IMR-90 (cell line): ENCODE results near the gene KIAA0232. TPM values are rescaled to one million over a fixed set of nuclear protein-coding genes. Genes with fewer than 3 reads are reported as not detected.
A peak's percentile ranks its signal among the peaks of the same experiment; 100 is the strongest.

ENCODE experiments used
- ATAC-seq: fragments of 200-7000 bp; cut with Tn5 transposase; 2 replicates; pipeline ENCODE4 v1.9.1; 2020; ENCODE audit warnings: low read depth, mild to moderate bottlenecking, moderate library complexity
- BruUV-seq: library from RNA; stranded (reverse); fragments of 400-500 nt; replicated peaks from 2 replicates; lab custom pipeline; 2021; lab: Mats Ljungman, UMichigan
- CTCF ChIA-PET: fragments of 300-600 bp; formaldehyde crosslinking; extraction: SDS; loops from one replicate; lab custom pipeline; 2021; ENCODE audit warnings: antibody characterized with exemption; lab: Yijun Ruan, JAX
- POLR2A ChIA-PET: fragments of 300-600 bp; sonication (Branson Sonifier 250); formaldehyde crosslinking; loops from one replicate; lab custom pipeline; 2022; ENCODE audit warnings: antibody characterized with exemption; ENCODE audit not compliant: unreplicated experiment; lab: Charles Lee
- DNase-seq: peaks from one replicate; pipeline ENCODE4 v3.0.0; 2013
- H2AFZ ChIP-seq: replicated peaks from 2 replicates; pipeline ENCODE3; 2013; ENCODE audit warnings: low read length, mild to moderate bottlenecking; ENCODE audit not compliant: poor library complexity
- H2AK5ac ChIP-seq: 2 replicates; pipeline ENCODE4 v1.6.1; 2013; ENCODE audit warnings: low read depth, low read length, inconsistent platforms
- H2AK9ac ChIP-seq: replicated peaks from 2 replicates; pipeline ENCODE3; 2013; ENCODE audit warnings: mild to moderate bottlenecking, low read depth, low read length, moderate library complexity; ENCODE audit not compliant: poor library complexity
- H2BK120ac ChIP-seq: 2 replicates; pipeline ENCODE4 v1.6.1; 2013; ENCODE audit warnings: low read depth, low read length, inconsistent platforms
- H2BK15ac ChIP-seq: 3 replicates; pipeline ENCODE4 v1.6.1; 2013; ENCODE audit warnings: low read depth, low read length, inconsistent platforms
- H2BK20ac ChIP-seq: 2 replicates; pipeline ENCODE4 v1.6.1; 2013; ENCODE audit warnings: low read depth, mild to moderate bottlenecking, inconsistent platforms, low read length, moderate library complexity
- H2BK5ac ChIP-seq: 2 replicates; pipeline ENCODE4 v1.6.1; 2013; ENCODE audit warnings: mild to moderate bottlenecking, low read depth, low read length, inconsistent platforms; ENCODE audit not compliant: poor library complexity, severe bottlenecking
- H3K14ac ChIP-seq: replicated peaks from 2 replicates; pipeline ENCODE4 v1.6.1; 2013; ENCODE audit warnings: low read depth, low read length, inconsistent platforms
- H3K18ac ChIP-seq: 2 replicates; pipeline ENCODE4 v1.6.1; 2013; ENCODE audit warnings: low read depth, low read length, control low read depth
- H3K23ac ChIP-seq: 2 replicates; pipeline ENCODE4 v1.6.1; 2013; ENCODE audit warnings: low read depth, low read length, inconsistent platforms
- H3K27ac ChIP-seq: 2 replicates; pipeline ENCODE4 v1.5.1; 2013; ENCODE audit warnings: mild to moderate bottlenecking, control low read depth, low read length; ENCODE audit not compliant: insufficient read depth
- H3K27me3 ChIP-seq: 2 replicates; pipeline ENCODE4 v1.6.1; 2013; ENCODE audit warnings: low read length; ENCODE audit not compliant: control insufficient read depth, insufficient read depth
- H3K36me3 ChIP-seq: 2 replicates; pipeline ENCODE4 v1.6.1; 2013; ENCODE audit warnings: low read length, mixed read lengths; ENCODE audit not compliant: control insufficient read depth, insufficient read depth
- H3K4ac ChIP-seq: 2 replicates; pipeline ENCODE4 v1.6.1; 2013; ENCODE audit warnings: low read depth, low read length, inconsistent platforms
- H3K4me1 ChIP-seq: 2 replicates; pipeline ENCODE4 v1.6.1; 2013; ENCODE audit warnings: low read length, mixed read lengths; ENCODE audit not compliant: control insufficient read depth, insufficient read depth
- H3K4me2 ChIP-seq: 2 replicates; pipeline ENCODE4 v1.6.1; 2013; ENCODE audit warnings: low read depth, mild to moderate bottlenecking, control low read depth, low read length, moderate library complexity
- H3K4me3 ChIP-seq: 2 replicates; pipeline ENCODE4 v1.5.1; 2013; ENCODE audit warnings: low read depth, mild to moderate bottlenecking, control low read depth, low read length, moderate library complexity; ENCODE audit not compliant: insufficient read depth
- H3K56ac ChIP-seq: 2 replicates; pipeline ENCODE4 v1.6.1; 2013; ENCODE audit warnings: low read length, inconsistent platforms; ENCODE audit not compliant: insufficient read depth; ENCODE audit errors: extremely low read depth
- H3K79me1 ChIP-seq, 2 experiments: 2 replicates each; pipeline ENCODE4 v1.6.1; 2013; ENCODE audit warnings: low read length in 2 of 2, inconsistent platforms in 1 of 2, low read depth in 1 of 2
- H3K9ac ChIP-seq: 2 replicates; pipeline ENCODE4 v1.6.1; 2013; ENCODE audit warnings: low read depth, low read length, control low read depth
- H3K9me1 ChIP-seq: 2 replicates; pipeline ENCODE4 v1.6.1; 2013; ENCODE audit warnings: low read length, inconsistent platforms; ENCODE audit not compliant: insufficient read depth
- H3K9me3 ChIP-seq: 2 replicates; pipeline ENCODE4 v1.6.1; 2013; ENCODE audit warnings: low read length; ENCODE audit not compliant: control insufficient read depth, insufficient read depth
- H4K20me1 ChIP-seq: 2 replicates; pipeline ENCODE4 v1.6.1; 2013; ENCODE audit warnings: low read length, inconsistent platforms; ENCODE audit not compliant: insufficient read depth
- H4K5ac ChIP-seq: 2 replicates; pipeline ENCODE4 v1.6.1; 2013; ENCODE audit warnings: mild to moderate bottlenecking, low read depth, low read length, control low read depth
- H4K8ac ChIP-seq, 2 experiments: 2 replicates each; pipeline ENCODE4 v1.6.1; 2013; ENCODE audit warnings: low read depth in 2 of 2, low read length in 2 of 2, control low read depth in 1 of 2, inconsistent platforms in 1 of 2
- H4K91ac ChIP-seq: 2 replicates; pipeline ENCODE4 v1.6.1; 2013; ENCODE audit warnings: low read depth, low read length, inconsistent platforms; ENCODE audit not compliant: insufficient read depth
- BHLHE40 ChIP-seq: fragments of 150-350 bp; IDR thresholded peaks from 2 replicates; pipeline ENCODE4 v1.6.1; 2016; ENCODE audit warnings: mild to moderate bottlenecking, low read depth, low read length
- CEBPB ChIP-seq: IDR thresholded peaks from 2 replicates; pipeline ENCODE4 v1.6.1; 2012; ENCODE audit warnings: low read depth, low read length, improper control_type of control experiment
- CHD1 ChIP-seq: IDR thresholded peaks from 2 replicates; pipeline ENCODE4 v1.6.1; 2012; ENCODE audit warnings: low read depth, low read length, improper control_type of control experiment
- CTCF ChIP-seq: conservative IDR thresholded peaks from 2 replicates; pipeline ENCODE4 v1.5.1; 2012; ENCODE audit warnings: mild to moderate bottlenecking, low read depth, low read length, improper control_type of control experiment
- MAZ ChIP-seq: IDR thresholded peaks from 2 replicates; pipeline ENCODE4 v1.6.1; 2012; ENCODE audit warnings: low read depth, mild to moderate bottlenecking, low read length, improper control_type of control experiment, moderate library complexity, borderline replicate concordance
- POLR2A ChIP-seq: IDR thresholded peaks from 2 replicates; pipeline ENCODE4 v1.6.1; 2012; ENCODE audit warnings: mild to moderate bottlenecking, low read depth, low read length
- RFX5 ChIP-seq: IDR thresholded peaks from 2 replicates; pipeline ENCODE4 v1.8.0; 2012; ENCODE audit warnings: low read depth, mild to moderate bottlenecking, low read length, moderate library complexity
- USF2 ChIP-seq: fragments of 150-350 bp; IDR thresholded peaks from 2 replicates; pipeline ENCODE4 v1.6.1; 2017; ENCODE audit warnings: mild to moderate bottlenecking, antibody characterized with exemption, low read length, low read depth
- WGBS, 2 experiments: methylation state at CpG; one replicate each; pipeline versions ENCODE4 v1.1.5 to v1.1.7; 2013; ENCODE audit warnings: missing lambda C conversion rate in 2 of 2; ENCODE audit not compliant: insufficient read length in 1 of 2; ENCODE audit errors: extremely low coverage in 2 of 2; 5-methylcytosine and 5-hydroxymethylcytosine counted together
- dilution Hi-C: fragments of 300-500 bp; cut with HindIII; formaldehyde crosslinking; loops from one replicate; pipeline ENCODE4 v1.14.3; 2018; ENCODE audit warnings: low sequenced_read_pairs; ENCODE audit not compliant: unreplicated experiment
- in situ Hi-C: fragments of 300-500 bp; cut with MboI; formaldehyde crosslinking; loops from 3 replicates; pipeline ENCODE4 v1.14.3; 2019; ENCODE audit warnings: low sequenced_read_pairs, inconsistent platforms, mixed read lengths
- intact Hi-C: fragments of 100-400 bp; cut with micrococcal nuclease; formaldehyde crosslinking; loops from 2 replicates; pipeline ENCODE4 v1.10.0; 2022
- polyA plus RNA-seq, 3 experiments: library from polyadenylated mRNA; depleted of rRNA; stranded (reverse); fragments of >200 nt; gene quantifications; 2 replicates each; pipeline ENCODE4 v1.2.3, GENCODE V29; 2012; ENCODE audit warnings: low replicate concordance in 1 of 3
- total RNA-seq: library from RNA; depleted of rRNA; stranded (reverse); fragments of >200 nt; gene quantifications from 2 replicates; pipeline ENCODE4 v1.2.3, GENCODE V29; 2012
- TF ChIP-seq, protein P1 (sequence below): fragments of 150-350 bp; IDR thresholded peaks from 2 replicates; pipeline ENCODE4 v1.6.1; 2016; ENCODE audit warnings: low read depth, mild to moderate bottlenecking, low read length, moderate library complexity, borderline replicate concordance

Gene KIAA0232
- total and polyA plus RNA-seq, 2 of the 4 experiments (the other 2 are of a cell fraction) = 6.8 to 19.5 TPM

DNA sequence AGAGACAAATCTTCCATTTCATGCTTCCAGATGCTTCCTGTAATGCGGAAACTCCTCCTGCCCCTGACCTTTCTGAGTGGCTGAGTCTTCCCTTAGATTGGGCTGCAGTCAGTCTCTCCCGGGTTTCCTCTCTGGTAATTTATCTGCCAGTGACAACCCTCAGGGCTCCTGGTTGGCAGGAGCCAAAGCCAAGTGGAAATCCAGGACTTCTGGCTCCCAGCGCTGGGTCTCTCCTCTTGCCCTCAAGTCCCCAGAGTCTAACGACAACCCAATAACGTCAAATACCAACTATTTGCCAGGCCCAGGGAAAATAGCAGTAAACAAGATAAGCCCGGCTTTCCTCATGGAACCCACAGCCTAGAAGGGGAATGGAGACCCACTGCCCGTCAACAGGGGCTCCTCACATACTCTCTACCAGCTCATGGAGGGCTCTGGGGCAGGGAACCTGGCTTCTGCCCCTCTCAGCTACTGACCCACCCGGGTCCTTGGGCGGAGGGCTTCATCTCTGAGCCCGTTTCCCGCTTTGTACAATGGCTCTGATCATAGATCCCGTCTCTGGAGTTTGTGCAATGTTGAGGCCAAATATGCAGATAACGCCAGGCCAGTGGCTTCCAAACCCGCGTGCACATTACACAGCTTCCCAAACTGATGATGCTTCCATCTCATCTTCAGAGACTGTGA lies 126.0 kb downstream of the KIAA0232 start:
- dilution Hi-C loops (no loop called here), in situ Hi-C loops (no loop called here), intact Hi-C loops (loop anchor here (2.0 kb wide), 1 partner anchor 78 kb away; no protein-coding TSS in a partner anchor)
- Histone ChIP-seq H4K20me1 (peaks cover 11% of the 10 kb centered on the region; the same call in 1 of the 2 replicates), H3K14ac (peak overlapping the region; percentile 34), H3K56ac (peak overlapping the region; percentile 52; the same call in 1 of the 2 replicates), H3K27ac (peak overlapping the region; percentile 74), H3K4ac (peak overlapping the region; percentile 76), H3K9me1 (peaks cover 10% of the 10 kb centered on the region; the same call in 1 of the 2 replicates), H2AK9ac (peak overlapping the region; percentile 63), H3K23ac (peak overlapping the region; percentile 73), H2BK120ac (no peak overlapping the region), H3K9ac (peak overlapping the region; percentile 74), H3K27me3 (no peaks in the 10 kb centered on the region), H3K9me3 (no peaks in the 10 kb centered on the region), H3K4me3 (peak overlapping the region; percentile 81), H4K8ac (peak overlapping the region; percentile 69 to 75; a peak in 3 of 4 replicates), H3K18ac (0 out of 2 replicates have a peak overlapping the region, but pooled peaks have one; percentile 10), H2BK5ac (no peak overlapping the region), H4K91ac (peak overlapping the region; percentile 70), H3K4me1 (peaks cover 9% of the 10 kb centered on the region), H4K5ac (peak overlapping the region; percentile 39), H2BK20ac (no peak overlapping the region), H3K36me3 (no peaks in the 10 kb centered on the region), H2AK5ac (peak overlapping the region; percentile 45; the same call in 1 of the 2 replicates), H2BK15ac (no peak overlapping the region), H3K79me1 (peaks cover 4 to 27% of the 10 kb centered on the region in 2 experiments; a peak in 3 of 4 replicates), H2AFZ (peak overlapping the region; percentile 81), H3K4me2 (peak overlapping the region; percentile 87)
- ChIA-PET POLR2A (interaction anchor here (1.0 kb wide), 1 partner anchor 83 kb away, joined by 3 read pairs; no protein-coding TSS in a partner anchor), CTCF (interaction anchor here (0.5 to 0.6 kb wide), 2 partner anchors 131 to 1034 kb away, joined by 3 to 4 read pairs; no protein-coding TSS in a partner anchor)
- DNase-seq = peak; percentile 50
- no peak; the same call in 1 of the 2 replicates for ATAC-seq
- WGBS, 2 experiments = 39% methylated on average over 6 of the region's 15 CpGs; no CpG with 5 or more reads in 1 of the 2 experiments
- no TSS peak for BruUV-seq
- peak; percentile 68 for TF ChIP-seq CEBPB
- no peak for TF ChIP-seq CHD1
- no peak for TF ChIP-seq CTCF
- TF ChIP-seq USF2 = no peak
- TF ChIP-seq MAZ = no peak
- TF ChIP-seq, protein P1, sequence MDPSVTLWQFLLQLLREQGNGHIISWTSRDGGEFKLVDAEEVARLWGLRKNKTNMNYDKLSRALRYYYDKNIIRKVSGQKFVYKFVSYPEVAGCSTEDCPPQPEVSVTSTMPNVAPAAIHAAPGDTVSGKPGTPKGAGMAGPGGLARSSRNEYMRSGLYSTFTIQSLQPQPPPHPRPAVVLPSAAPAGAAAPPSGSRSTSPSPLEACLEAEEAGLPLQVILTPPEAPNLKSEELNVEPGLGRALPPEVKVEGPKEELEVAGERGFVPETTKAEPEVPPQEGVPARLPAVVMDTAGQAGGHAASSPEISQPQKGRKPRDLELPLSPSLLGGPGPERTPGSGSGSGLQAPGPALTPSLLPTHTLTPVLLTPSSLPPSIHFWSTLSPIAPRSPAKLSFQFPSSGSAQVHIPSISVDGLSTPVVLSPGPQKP = no peak
- no peak for TF ChIP-seq POLR2A
- no peak for TF ChIP-seq RFX5
- TF ChIP-seq BHLHE40 = no peak
